GM21825 (cell line): Measurements from ENCODE around the gene NSFL1C.

Source experiments
- ATAC-seq: cut with Tn5 transposase; IDR thresholded peaks from one replicate; pipeline ENCODE4 v1.9.1; 2021; ENCODE audit warnings: mild to moderate bottlenecking, moderate library complexity; ENCODE audit not compliant: unreplicated experiment

The NSFL1C gene

DNA sequence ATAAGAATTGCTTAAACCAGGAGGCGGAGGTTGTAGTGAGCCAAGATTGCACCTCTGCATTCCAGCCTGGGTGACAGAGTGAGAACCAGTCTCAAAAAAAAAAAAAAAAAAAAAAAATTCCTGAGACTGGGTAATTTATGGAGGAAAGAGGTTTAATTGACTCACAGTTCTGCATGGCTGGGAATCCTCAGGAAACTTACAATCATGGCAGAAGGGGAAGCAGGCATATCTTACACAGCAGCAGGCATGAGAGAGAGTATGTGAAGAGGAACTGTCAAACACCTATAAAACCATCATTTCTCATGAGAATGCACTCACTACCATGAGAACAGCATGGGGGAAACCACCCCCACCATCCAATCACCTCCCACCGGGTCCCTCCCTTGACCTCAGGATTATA, 72.0 kb downstream of the NSFL1C start:
- ATAC-seq = no peak

DNA sequence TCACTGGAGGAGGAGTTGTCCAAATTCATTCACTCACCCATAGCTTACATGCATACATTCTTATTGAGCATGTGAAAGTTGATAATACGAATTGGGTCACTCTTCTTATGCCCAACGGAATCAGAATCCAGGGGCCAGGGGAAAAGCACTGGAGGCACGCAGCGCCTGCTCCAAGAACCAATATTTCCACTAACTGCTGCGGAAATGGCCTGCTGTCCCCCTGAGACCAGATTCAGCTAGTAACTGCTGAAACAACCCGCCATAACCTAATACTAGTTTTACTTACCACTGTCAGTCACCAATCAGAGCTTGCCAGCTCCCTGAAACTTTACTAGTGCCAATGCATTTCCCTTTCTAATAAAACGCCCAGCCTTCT, 73.2 kb downstream of the NSFL1C start:
- no peak for ATAC-seq

DNA sequence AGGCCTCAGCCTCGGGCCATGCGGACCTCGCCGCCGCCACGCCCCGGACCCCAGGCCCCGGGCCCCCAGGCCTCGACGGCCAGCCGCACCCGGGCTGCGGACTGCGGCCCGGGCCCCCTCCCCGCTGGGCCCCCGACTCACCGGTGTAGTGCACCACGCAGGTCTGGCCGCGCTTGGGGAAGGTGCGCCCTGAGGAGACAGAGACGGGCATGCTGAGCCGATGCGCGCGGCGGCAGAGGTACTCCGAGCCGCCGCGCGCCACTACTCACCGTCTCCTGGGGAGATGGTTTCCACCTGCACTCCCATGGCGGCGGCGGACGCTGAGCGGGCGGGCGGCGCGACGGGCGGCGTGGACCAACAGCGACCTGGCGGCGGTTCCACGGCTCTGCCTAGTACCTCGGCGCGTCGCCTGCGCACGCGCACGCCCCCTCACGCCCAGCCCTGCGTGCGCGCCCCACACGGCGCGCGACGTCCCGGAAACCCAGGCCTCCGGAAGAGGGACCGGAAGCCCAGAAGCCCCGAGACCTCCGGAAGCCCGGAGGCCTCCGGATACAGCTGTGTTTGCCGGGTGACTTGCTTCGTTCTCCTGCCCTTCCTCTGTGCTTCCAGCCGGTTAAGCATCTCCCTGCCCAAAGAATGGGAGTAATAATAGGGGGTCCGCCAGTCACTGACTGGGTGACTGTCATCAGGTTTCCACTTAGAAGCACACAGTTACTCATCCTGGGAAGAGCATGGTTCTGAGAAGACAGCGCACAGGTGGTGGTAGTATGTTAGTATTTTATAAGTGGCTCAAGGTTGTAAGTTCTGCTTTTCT, 73.7 kb downstream of the NSFL1C start, which contains the start of gene FKBP1A:
TSS of gene FKBP1A (minus strand) at position 362 of the 814 bp plus-strand sequence. CDS start at position 306, 56 bp downstream.
- ATAC-seq = peak; percentile 82

DNA sequence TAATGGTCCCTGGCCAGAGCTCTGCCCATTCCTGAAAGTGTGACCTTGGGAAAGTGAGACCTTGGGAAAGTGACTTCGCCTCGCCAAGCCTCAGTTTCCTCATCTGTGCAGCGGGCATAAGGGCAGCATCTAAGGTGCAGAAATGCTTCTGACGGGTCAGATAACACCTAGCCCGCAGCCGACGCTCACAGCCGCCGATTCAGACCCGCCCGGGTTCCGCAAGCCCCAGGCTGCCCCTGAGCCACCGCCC, 74.3 kb downstream of the NSFL1C start:
- no peak for ATAC-seq
